ENCODE data around the gene STARD6.
"Not testable (repeated sequence)": the region's sequence is repeated elsewhere in the genome, so short reads cannot be mapped to it uniquely, and the experiment has no call there.

STARD6 gene

DNA sequence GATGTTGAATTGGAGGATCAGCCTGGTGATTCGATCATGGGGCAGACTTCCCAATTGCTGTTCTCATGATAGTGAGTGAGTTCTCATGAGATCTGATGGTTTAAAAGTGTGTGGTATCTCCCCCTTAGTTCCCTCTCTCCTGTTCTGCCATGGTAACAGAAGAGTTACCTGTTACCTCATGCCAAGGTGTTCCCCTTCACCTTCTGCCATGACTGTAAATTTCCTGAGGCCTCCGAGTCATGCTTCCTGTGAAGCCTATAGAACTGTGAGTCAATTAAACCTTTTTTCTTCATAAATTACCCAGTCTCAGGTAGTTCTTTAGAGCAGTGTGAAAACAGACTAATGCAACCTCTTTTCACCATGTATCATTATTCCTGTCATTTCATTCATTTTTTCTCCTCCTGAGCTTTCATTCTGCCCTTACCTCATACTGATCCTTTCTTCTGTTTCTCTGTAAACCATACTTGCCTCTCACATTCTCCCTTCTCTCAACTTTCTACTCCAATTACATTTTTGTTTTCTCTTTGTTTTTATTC lies 22.0 kb downstream of the STARD6 start:
- no peak for DNase-seq

GRCh38 chr18:54330768-54331548 lies 26.7 kb downstream of the STARD6 start:
- DNase-seq = no peak

DNA sequence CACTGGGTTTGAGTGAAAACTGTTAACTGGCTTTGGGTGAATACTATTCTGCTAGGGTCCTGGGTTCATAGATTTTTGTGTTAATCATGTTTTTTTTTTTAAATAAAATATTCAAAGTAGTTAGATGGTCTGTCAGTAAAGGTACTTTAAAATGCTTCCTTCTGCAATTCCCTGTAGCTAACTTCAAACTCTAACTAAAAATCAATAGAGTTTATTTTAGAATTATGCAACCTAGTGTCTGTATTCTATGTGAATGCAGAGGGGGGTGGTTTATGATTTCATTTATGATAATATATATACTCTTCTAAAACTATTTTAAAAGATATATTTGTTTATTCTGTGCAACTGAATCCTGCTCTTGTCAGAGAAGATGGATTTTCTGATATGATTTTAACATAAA lies 27.9 kb downstream of the STARD6 start:
- no peak for DNase-seq

DNA sequence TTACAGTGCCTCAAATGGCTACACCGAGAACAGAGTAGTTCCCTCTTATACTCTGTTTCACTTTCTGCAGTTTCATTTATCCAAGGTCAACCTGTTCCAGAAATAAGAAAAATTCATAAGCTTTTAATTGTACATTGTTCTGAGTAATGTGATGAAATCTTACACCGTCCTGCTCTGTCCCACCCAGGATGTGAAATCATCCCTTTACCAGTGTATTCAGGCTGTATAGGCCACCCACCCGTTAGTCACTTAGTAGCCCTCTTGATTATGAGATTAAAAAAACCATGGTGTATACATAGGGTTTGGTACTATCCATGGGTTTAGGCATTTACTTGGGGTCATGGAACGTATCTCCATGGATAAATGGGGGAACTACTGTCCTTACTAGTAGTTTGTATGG lies 29.8 kb downstream of the STARD6 start:
- DNase-seq = no peak

GRCh38 chr18:54323970-54324369 lies 33.7 kb downstream of the STARD6 start:
- peak; percentile 5 for DNase-seq

DNA sequence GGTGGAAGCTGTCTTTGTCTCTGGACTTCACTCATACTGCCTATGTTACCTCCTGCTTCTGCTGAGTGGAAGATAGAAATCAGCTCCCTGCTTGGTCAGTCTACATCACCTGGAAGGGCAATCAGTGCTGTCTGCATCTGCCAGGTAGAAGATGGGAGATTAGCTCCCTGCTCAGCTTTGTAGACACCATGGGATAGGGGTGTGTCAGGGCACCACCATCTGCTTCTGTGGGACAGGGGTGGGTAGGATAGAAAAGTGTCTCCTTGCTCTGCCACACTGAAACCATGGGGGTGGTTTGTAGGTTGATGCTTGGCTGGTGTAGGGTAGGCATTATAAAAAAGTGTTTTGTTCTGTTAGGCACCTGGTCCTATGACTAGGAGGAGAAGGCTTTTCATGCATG lies 34.1 kb downstream of the STARD6 start:
- no peak for DNase-seq

DNA sequence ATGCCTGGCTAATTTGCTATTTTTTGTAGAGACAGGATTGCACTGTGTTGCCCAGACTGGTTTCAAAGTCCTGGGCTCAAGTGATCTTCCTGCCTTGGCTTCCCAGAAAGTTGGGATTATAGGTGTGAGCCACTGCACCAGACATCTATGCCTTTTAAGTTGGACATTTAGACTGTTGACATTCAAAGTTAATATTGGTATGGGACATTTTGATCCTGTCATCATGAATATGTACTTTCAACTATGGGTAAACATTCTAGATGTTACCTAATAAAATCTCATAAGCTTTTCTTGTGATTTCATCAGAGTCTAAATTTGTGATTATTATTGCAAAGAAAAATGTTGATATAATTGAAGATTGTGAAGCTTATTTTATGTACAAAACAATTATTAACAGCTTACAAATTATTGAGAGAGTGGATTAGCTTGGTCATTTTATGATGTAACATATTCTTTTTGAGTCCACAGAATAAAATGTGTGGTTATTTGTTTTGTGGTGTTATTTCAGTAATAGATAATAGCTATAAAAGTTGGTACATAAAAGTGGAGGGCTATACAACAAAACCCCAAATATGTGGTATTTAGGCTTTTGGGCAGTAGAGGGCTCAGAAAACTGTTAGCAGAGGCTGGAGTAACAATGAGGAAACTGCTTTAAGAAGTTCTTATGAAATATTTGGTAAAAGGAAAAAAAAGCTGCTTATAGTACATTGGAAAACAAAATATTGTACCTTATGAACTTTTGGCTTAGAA lies 41.4 kb downstream of the STARD6 start:
- no peak for DNase-seq

- not testable (repeated sequence) for DNase-seq
Measured at GRCh38 chr18:54309564-54309963, 48.1 kb downstream of the STARD6 start.

- DNase-seq = no peak
Measured at GRCh38 chr18:54303408-54303807, 54.2 kb downstream of the STARD6 start.

DNA sequence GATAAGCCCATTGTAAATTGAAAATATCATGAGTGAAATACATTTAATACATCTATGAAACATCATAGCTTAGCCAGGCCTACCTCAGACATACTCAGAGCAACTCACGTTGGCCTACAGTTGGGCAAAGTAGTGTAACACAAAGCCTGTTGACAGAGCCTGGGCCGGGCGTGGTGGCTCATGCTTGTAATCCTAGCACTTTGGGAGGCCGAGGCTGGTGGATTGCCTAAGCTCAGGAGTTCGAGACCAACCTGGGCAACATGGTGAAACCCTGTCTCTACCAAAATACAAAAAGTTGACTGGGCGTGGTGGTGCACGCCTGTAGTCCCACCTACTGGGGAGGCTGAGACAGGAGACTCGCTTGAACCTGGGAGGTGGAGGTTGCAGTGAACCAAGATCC lies 58.7 kb downstream of the STARD6 start:
- not testable (repeated sequence) for DNase-seq

DNA sequence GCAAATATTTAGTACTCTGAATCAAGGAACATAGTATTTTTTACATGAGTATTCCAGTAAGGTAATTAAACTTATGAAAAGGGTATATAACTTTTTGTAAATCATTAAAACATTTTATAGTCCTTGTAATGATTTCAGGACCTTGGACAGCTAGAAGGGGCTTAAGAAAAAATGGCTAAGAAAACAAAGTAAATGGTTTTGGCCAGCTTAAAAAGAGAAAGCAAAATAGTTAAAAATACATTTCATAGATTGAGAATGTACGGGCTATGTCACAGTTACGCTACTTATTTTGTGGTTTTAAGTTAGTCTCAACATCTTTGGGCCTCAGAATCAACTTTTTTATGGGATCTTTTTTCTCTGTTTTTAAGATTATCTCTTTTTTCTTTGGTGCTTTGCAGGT lies 61.6 kb downstream of the STARD6 start:
- DNase-seq = peak; percentile 25

GRCh38 chr18:54294274-54294673 lies 63.4 kb downstream of the STARD6 start:
- DNase-seq = no peak

GRCh38 chr18:54284981-54285785 lies 72.5 kb downstream of the STARD6 start:
- DNase-seq = peak; percentile 51

- no peak for DNase-seq
Measured at GRCh38 chr18:54284535-54284934, 73.1 kb downstream of the STARD6 start.

DNA sequence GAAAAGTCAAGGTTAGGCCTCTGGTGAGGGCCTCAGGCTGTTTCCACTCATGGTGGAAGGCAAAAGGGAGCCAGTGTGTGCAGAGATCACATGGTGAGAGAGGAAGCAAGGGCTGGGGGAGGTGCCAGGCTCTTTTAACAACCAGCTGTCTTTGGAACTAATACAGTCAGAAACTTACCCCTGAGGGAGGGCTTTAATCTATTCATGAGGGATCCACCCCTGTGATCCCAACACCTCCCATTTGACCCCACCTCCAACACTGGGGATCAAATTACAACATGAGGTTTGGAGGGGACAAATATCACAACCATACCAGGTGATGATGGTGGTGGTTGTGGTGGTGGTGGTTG lies 77.5 kb downstream of the STARD6 start:
- DNase-seq = no peak

DNA sequence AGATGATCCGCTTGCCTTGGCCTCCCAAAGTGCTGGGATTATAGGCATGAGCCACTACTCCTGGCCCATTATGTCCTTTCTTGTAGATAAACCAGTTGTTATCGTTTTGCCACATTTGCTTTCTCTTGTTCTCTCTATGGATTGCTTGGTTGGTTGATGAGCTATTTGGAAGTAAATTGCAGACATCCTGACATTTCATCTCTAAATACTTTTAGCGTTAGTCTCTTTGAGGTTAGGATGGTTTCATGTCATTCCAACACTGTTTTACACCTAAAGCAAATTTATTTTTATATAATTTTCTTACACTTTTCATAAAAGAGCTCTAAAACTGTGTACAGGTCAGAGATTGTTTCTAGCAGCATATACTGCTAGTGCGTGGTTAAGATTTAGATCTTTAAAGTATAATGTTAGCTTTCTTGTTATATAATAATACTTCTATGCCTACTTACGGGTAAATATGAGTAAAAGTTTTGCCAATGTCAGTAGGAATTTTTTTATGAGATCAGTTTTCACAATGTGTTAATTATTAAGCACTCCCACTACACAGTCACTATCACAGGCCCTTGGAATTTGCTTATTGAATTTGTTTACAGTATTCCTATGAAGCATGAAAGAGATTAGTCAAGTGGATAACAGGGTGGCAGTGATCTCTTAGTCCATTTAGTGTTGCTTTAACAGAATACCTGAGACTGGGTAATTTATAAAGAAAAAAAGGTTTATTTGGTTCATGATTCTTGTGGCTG lies 78.0 kb downstream of the STARD6 start:
- DNase-seq = no peak

DNA sequence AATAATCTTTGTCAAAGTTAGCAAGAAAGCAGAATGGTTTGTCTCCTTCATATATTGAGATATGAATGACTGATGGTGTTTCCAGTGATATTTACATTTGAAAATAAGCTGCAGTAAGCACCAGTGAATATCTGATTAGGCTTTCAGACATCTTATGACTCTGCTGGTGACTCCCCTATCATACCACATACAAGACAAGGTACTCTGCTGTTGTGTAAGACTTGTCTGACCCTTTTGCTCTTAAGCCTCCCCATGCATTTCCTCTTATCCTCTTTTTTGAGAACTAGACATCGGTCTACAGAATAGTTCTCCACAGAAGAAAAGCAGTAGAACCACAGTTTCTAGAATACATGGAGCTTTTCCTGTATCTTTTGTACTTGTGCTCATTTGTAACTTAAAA lies 79.0 kb downstream of the STARD6 start:
- DNase-seq = no peak

GRCh38 chr18:54277899-54278298 lies 79.8 kb downstream of the STARD6 start:
- DNase-seq = no peak
